VCaP (cell line): ENCODE data around the gene LRRC45.

Experiments used
- H3K27ac ChIP-seq: fragments of 450-650 bp; 2 replicates; pipeline ENCODE4 v1.5.1; 2017
- CTCF ChIP-seq: fragments of 450-650 bp; conservative IDR thresholded peaks from 2 replicates; pipeline ENCODE4 v1.5.1; 2017; ENCODE audit warnings: mild to moderate bottlenecking, moderate library complexity

Gene LRRC45

GRCh38 chr17:82080048-82080788 lies 57.1 kb downstream of the LRRC45 start:
- no peak overlapping the region for H3K27ac ChIP-seq
- no peak for TF ChIP-seq CTCF
